ENCODE data around the gene DUSP6. TPM values are rescaled to one million over a fixed set of nuclear protein-coding genes. Genes with fewer than 3 reads are reported as not detected.

The DUSP6 gene
- total and polyA plus RNA-seq, 2 of the 13 experiments (the other 11 are each of a cell fraction or from before 2014, with no cell fraction given) = 40.9 to 161 TPM

- TF ChIP-seq ZNF362 (CRISPR knock-in tag; IDR thresholded peaks at IDR 0.05; ENCODE audit: borderline replicate concordance) (peak; percentile 79; the same call in 1 of the 2 replicates), ZNF615 (CRISPR knock-in tag; IDR thresholded peaks at IDR 0.05; ENCODE audit: borderline replicate concordance) (no peak), TP53 (CRISPR knock-in tag; conservative IDR thresholded peaks at IDR 0.05) (no peak), ELF3 (CRISPR knock-in tag; IDR thresholded peaks at IDR 0.05) (peak; percentile 92), PBX2 (CRISPR knock-in tag; IDR thresholded peaks at IDR 0.05) (peak; percentile 52), HMG20A (CRISPR knock-in tag; IDR thresholded peaks at IDR 0.05; ENCODE audit: borderline replicate concordance) (peak; percentile 70; the same call in 1 of the 2 replicates), ZNF605 (CRISPR knock-in tag; IDR thresholded peaks at IDR 0.05) (no peak), HOXA5 (CRISPR knock-in tag; IDR thresholded peaks at IDR 0.05) (peak; percentile 37; the same call in 1 of the 2 replicates), ZMYM4 (CRISPR knock-in tag; IDR thresholded peaks at IDR 0.05) (peak; percentile 36; the same call in 1 of the 2 replicates), ZBTB49 (CRISPR knock-in tag; IDR thresholded peaks at IDR 0.05; ENCODE audit: borderline replicate concordance) (no peak), ZNF337 (CRISPR knock-in tag; IDR thresholded peaks at IDR 0.05; ENCODE audit: borderline replicate concordance, low read depth) (no peak), ZNF317 (CRISPR knock-in tag; IDR thresholded peaks at IDR 0.05) (no peak), ZNF772 (CRISPR knock-in tag; IDR thresholded peaks at IDR 0.05) (no peak), ZNF292 (CRISPR knock-in tag; IDR thresholded peaks at IDR 0.05; ENCODE audit: borderline replicate concordance, low read depth) (no peak), MYPOP (CRISPR knock-in tag; IDR thresholded peaks at IDR 0.05) (peak; percentile 36; the same call in 1 of the 2 replicates), ZNF501 (CRISPR knock-in tag; IDR thresholded peaks at IDR 0.05) (no peak), SIN3B (IDR thresholded peaks at IDR 0.05; ENCODE audit: low read length) (no peak), ZNF563 (CRISPR knock-in tag; IDR thresholded peaks at IDR 0.05) (no peak), ZNF547 (CRISPR knock-in tag; IDR thresholded peaks at IDR 0.05) (no peak), RFX5 (IDR thresholded peaks at IDR 0.05; ENCODE audit: low read depth, low read length) (no peak), ZNF354B (CRISPR knock-in tag; IDR thresholded peaks at IDR 0.05) (no peak), AGO2 (optimal IDR thresholded peaks at IDR 0.05; ENCODE audit: low read depth, low read length) (no peak), GFI1 (CRISPR knock-in tag; IDR thresholded peaks at IDR 0.05; ENCODE audit: borderline replicate concordance) (peak; percentile 73), MEIS2 (CRISPR knock-in tag; IDR thresholded peaks at IDR 0.05) (peak; percentile 94; the same call in 1 of the 2 replicates), SNAPC2 (CRISPR knock-in tag; IDR thresholded peaks at IDR 0.05) (no peak), ZNF737 (CRISPR knock-in tag; IDR thresholded peaks at IDR 0.05; ENCODE audit: borderline replicate concordance) (no peak)
Measured at GRCh38 chr12:89391726-89392336, 39.5 kb upstream of the DUSP6 start (continued).
